ENCODE data around the gene ATE1.
"Not testable (repeated sequence)": the region's sequence is repeated elsewhere in the genome, so short reads cannot be mapped to it uniquely, and the experiment has no call there.

The ATE1 gene

DNA sequence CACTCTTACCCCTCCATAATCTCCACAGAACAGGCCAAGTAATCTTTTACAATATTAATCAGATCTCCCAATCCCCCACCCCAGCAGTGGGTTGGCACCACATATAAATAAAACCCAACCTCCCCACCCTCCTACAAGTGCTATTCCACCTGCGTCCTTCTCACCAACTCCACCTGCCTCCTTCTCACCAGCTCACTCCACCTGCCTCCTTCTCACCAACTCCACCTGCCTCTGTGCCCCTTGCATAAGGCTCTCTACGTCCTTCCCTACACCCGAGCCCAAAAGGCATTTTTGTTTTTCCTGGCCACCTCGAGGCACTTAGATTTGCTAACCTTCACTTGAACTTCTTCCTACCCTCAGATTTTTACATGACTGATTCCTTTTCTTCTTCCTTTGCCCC, 89.7 kb downstream of the ATE1 start:
- H3K27ac Mint-ChIP-seq = no peak overlapping the region
- no peaks in the 10 kb centered on the region for H3K9me3 Mint-ChIP-seq (ENCODE audit: low read depth)
- no peaks in the 10 kb centered on the region for H3K27me3 Mint-ChIP-seq
- H3K4me1 Mint-ChIP-seq (ENCODE audit: low read depth) = peaks cover 6% of the 10 kb centered on the region
- H3K4me3 Mint-ChIP-seq = no peak overlapping the region
- peaks cover 26% of the 10 kb centered on the region for H3K36me3 Mint-ChIP-seq

DNA sequence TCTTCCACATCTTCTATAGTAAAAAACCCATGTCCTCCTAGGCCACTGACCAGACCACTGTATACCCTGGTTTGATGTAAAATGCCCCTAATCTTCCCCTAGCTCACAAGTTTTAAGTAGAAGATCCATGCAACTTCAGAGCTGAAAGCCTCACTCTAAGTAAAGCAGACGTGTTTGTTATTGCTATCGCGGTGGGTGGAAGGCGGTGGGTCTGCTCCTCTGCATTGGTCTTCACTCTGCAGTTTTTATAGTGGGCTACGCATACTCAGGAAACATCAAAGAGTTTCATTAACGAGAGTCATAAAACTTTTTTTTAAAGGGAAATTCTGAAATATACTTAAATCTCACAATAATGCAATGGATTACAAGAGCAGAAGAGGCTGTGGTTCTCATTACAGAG, 91.7 kb downstream of the ATE1 start:
- Mint-ChIP-seq H3K27ac (peak overlapping the region; percentile 8), H3K27me3 (no peaks in the 10 kb centered on the region), H3K4me3 (no peak overlapping the region), H3K36me3 (peaks cover 33% of the 10 kb centered on the region), H3K4me1 (ENCODE audit: low read depth) (peaks cover 3% of the 10 kb centered on the region), H3K9me3 (ENCODE audit: low read depth) (no peaks in the 10 kb centered on the region)

DNA sequence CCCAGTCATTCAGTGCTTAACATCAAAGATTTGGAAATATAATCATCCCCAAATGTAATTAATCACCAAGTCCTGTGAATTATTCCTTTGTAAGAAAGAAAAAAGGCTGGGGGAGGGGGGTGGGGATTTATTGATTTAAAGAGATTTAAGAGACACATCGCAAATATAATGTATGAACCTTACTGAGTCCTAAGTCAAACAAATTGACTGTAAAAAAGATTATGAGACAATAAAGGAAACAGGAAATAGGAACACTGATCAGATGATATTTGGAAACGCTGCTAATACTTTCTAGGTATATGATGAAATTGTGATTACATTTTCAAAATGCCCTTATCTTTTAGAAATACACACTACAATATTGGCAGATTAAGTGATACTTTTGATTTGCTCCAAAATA, 92.5 kb downstream of the ATE1 start:
- H3K9me3 Mint-ChIP-seq (ENCODE audit: low read depth) = no peaks in the 10 kb centered on the region
- H3K36me3 Mint-ChIP-seq = peaks cover 33% of the 10 kb centered on the region
- no peak overlapping the region for H3K27ac Mint-ChIP-seq
- H3K4me1 Mint-ChIP-seq (ENCODE audit: low read depth) = peaks cover 3% of the 10 kb centered on the region
- no peaks in the 10 kb centered on the region for H3K27me3 Mint-ChIP-seq
- H3K4me3 Mint-ChIP-seq = no peak overlapping the region

DNA sequence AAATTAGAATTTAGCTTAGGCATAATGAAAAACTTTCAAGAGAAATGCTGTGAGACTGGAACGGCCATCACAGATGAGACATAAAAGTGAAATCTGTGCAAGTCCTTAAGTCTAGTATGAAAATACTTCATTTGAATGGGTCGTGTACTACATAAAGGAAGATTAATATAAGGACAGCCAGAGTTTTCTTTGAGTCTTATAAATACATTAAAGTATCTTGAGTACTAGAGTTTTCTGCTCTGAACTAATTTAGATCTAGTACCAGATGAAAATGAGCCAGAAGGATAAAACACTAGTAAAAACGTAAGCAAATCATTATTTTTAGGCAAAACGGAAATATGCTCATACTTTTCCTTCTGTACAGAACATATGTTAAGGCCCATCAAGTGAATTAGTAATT, 93.1 kb downstream of the ATE1 start:
- Mint-ChIP-seq H3K4me1 (ENCODE audit: low read depth) (peaks cover 3% of the 10 kb centered on the region), H3K9me3 (ENCODE audit: low read depth) (no peaks in the 10 kb centered on the region), H3K27ac (no peak overlapping the region)

DNA sequence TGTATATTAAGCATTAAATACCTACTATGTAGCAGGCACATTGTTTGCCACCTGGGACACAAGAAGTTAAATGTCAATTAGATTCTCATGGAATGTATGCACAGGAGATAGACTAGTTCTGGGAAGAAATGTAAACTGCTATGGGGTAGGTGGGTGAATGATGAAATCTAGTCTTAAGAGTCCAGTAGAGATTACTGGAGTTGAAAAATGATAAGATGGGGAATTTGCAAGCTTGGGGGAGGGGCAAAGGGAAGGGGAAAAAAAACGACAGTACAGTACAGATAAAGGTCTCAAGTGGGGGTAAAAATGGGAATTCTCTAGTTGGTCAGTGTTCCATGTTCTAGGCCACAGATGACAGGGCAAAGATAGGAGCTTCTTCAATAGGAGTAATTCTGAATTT, 94.4 kb downstream of the ATE1 start:
- Mint-ChIP-seq H3K4me1 (ENCODE audit: low read depth) (no peaks in the 10 kb centered on the region), H3K9me3 (ENCODE audit: low read depth) (no peaks in the 10 kb centered on the region), H3K27ac (no peak overlapping the region), H3K4me3 (no peak overlapping the region), H3K36me3 (peaks cover 39% of the 10 kb centered on the region), H3K27me3 (no peaks in the 10 kb centered on the region)

More for the DNA sequence above, 93.1 kb downstream of the ATE1 start:
- Mint-ChIP-seq H3K36me3 (peaks cover 37% of the 10 kb centered on the region), H3K27me3 (no peaks in the 10 kb centered on the region), H3K4me3 (no peak overlapping the region)

DNA sequence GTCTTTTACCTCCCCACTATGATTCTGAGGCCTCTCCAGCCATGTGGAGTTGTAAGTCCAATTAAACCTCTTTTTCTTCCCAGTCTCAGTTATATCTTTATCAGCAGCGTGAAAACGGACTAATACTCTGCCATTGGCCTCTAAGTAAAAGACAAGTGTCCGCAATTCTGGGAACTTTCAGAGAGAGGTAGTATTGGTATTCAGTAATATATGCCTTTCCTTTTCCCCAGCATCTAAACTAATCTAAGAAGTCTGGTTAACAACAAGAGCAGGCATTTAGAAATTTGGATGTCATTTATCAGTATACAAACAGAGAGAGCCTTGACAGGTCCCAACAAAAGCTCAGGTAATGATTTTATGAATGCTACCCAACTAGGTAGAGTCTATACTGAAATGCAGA, 95.2 kb downstream of the ATE1 start:
- no peak overlapping the region for H3K27ac Mint-ChIP-seq
- peaks cover 43% of the 10 kb centered on the region for H3K36me3 Mint-ChIP-seq
- H3K4me3 Mint-ChIP-seq = no peak overlapping the region
- no peaks in the 10 kb centered on the region for H3K4me1 Mint-ChIP-seq (ENCODE audit: low read depth)
- H3K27me3 Mint-ChIP-seq = no peaks in the 10 kb centered on the region
- no peaks in the 10 kb centered on the region for H3K9me3 Mint-ChIP-seq (ENCODE audit: low read depth)

DNA sequence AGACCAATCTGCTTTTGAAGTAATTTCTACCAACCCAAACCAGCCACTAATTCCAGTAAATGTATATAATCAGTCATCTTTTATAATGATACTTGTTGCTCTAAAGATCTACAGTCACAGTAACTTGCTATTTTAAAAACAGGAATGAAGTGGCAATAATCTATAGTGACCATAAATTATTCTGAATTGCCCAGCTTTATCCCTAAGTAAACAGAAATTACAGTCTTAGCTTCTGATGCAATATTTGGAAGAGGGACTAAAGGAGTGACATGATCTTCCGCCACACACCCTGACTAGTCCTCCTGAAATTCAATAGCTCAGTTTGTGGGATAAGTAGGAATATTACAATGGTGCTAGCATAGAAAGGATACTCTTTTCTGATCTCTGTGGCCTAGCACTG, 96.1 kb downstream of the ATE1 start:
- peaks cover 44% of the 10 kb centered on the region for H3K36me3 Mint-ChIP-seq
- no peaks in the 10 kb centered on the region for H3K27me3 Mint-ChIP-seq
- H3K9me3 Mint-ChIP-seq (ENCODE audit: low read depth) = no peaks in the 10 kb centered on the region
- no peaks in the 10 kb centered on the region for H3K4me1 Mint-ChIP-seq (ENCODE audit: low read depth)
- H3K27ac Mint-ChIP-seq = no peak overlapping the region
- H3K4me3 Mint-ChIP-seq = no peak overlapping the region

DNA sequence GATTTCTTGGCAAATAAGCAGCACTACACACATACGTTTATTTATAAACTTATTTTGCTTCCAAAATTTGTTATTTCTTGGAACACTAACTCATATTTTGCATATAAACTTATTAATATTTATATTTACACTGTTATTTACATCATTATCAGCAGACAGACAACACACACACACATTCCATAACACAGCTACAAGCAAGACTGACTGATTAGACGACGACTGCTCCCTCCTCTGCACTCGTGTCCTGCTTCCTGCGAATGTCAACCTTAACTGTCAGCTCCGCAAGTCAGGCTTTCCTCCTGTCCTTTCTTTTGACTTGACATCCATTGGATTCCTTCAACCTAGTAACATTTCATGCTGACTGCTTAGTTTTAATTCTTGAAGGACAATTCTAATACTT, 96.6 kb downstream of the ATE1 start:
- Mint-ChIP-seq H3K4me3 (no peak overlapping the region), H3K9me3 (ENCODE audit: low read depth) (no peaks in the 10 kb centered on the region), H3K36me3 (peaks cover 46% of the 10 kb centered on the region), H3K4me1 (ENCODE audit: low read depth) (no peaks in the 10 kb centered on the region), H3K27ac (no peak overlapping the region), H3K27me3 (no peaks in the 10 kb centered on the region)

DNA sequence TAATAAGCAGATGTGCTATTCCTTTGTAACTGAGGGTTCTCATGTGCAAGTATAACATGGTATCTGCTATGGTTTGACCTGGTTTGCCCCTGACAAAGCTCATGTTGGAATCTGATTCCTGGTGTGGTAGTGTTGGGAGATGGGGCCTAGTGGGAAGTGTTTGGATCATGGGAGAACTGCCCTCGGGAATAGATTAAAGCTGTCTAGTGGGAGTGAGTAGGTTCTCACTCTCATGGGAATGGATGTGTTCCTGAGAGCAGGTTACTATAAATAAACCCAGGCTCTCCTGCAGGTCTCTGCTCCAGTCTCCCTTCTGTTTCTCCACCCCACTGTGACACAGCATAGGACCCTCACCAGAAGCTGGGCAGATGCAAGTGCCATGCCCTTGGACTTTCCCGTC, 97.7 kb downstream of the ATE1 start:
- Mint-ChIP-seq H3K27ac (no peak overlapping the region), H3K4me1 (ENCODE audit: low read depth) (no peaks in the 10 kb centered on the region), H3K4me3 (no peak overlapping the region), H3K36me3 (peaks cover 43% of the 10 kb centered on the region), H3K9me3 (ENCODE audit: low read depth) (no peaks in the 10 kb centered on the region), H3K27me3 (no peaks in the 10 kb centered on the region)

DNA sequence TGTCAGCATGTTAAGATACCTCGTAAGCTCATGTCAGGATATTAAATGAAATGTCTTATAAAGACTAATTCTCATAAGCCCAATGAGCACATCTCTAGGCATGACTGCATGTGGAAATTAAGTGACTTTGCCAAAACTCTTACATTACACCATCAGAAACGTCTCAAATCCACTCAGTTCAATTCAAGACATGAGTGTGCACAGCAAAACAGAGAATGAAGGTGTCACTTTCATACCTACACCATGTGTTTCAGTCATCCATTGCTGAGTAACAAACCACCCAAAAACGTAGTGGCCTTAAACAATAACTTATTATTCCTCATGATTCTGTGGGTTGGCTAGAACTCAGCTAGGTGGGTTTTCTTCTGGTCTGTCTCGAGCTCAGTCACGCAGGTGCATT, 99.8 kb downstream of the ATE1 start:
- Mint-ChIP-seq H3K4me3 (no peak overlapping the region), H3K9me3 (ENCODE audit: low read depth) (no peaks in the 10 kb centered on the region), H3K27me3 (no peaks in the 10 kb centered on the region), H3K4me1 (ENCODE audit: low read depth) (peaks cover 1% of the 10 kb centered on the region), H3K36me3 (peaks cover 31% of the 10 kb centered on the region), H3K27ac (no peak overlapping the region)

DNA sequence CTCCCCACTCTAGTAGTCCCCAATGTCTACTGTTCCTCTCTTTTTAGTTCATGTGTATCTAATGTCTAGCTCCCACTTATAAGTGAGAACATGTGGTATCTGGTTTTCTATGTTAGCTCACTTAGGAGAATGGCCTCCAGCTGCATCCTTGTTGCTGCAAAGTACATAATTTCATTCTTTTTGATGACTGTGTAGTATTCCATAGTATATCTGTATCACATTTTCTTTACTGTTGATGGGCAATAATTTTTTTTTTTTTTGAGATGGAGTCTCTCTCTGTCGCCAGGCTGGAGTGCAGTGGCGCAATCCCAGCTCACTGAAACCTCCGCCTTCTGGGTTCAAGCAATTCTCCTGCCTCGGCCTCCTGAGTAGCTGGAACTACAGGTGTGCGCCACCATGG, 101.1 kb downstream of the ATE1 start:
- not testable (repeated sequence) for H3K4me3 Mint-ChIP-seq; H3K4me1 Mint-ChIP-seq (ENCODE audit: low read depth); H3K27ac Mint-ChIP-seq; H3K9me3 Mint-ChIP-seq (ENCODE audit: low read depth); H3K27me3 Mint-ChIP-seq
- H3K36me3 Mint-ChIP-seq = peaks cover 23% of the 10 kb centered on the region

DNA sequence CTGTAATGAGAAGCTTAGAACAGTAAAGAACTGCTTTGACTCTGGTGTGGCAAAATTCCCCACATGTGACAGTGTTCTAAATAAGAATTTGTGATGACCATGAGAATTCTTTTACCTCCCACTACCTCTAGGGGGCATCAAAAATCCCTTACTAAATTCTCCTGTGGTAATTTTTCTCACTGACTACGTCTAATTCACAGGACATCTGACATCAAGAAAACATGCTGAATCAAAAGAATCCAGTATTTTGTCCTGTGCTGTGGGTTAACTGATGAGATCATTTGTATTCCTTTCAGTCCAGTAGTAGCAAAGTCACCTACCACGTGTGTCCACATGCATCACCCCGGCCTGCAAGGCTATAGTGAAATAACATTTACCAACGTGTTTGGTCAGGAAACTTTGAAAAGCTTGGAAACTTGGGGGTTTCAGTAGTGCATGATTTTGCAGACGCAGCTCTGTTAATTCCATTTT, 103.8 kb downstream of the ATE1 start:
- no peak overlapping the region for H3K27ac Mint-ChIP-seq
- peaks cover 18% of the 10 kb centered on the region for H3K36me3 Mint-ChIP-seq
- H3K27me3 Mint-ChIP-seq = no peaks in the 10 kb centered on the region
- peaks cover 1% of the 10 kb centered on the region for H3K4me1 Mint-ChIP-seq (ENCODE audit: low read depth)
- no peak overlapping the region for H3K4me3 Mint-ChIP-seq
- H3K9me3 Mint-ChIP-seq (ENCODE audit: low read depth) = no peaks in the 10 kb centered on the region

DNA sequence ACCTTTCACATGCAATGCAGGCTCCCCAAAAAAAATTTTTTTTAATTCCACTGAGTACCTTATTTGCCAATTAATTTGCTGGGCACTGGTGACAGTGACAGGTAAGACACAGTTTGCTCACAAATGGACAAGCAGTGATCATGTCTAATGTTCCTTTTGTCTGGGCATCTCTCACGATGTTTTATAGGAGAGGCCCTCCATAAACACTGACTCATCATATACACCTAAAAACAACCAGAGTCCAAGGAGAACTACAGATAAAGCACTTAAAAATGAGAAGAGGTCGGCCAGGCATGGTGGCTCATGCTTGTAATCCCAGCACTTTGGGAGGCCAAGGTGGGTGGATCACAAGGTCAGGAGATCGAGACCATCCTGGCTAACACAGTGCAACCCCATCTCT, 105.1 kb downstream of the ATE1 start:
- peaks cover 13% of the 10 kb centered on the region for H3K36me3 Mint-ChIP-seq
- no peaks in the 10 kb centered on the region for H3K27me3 Mint-ChIP-seq
- H3K9me3 Mint-ChIP-seq (ENCODE audit: low read depth) = no peaks in the 10 kb centered on the region
- H3K4me3 Mint-ChIP-seq = no peak overlapping the region
- peaks cover 1% of the 10 kb centered on the region for H3K4me1 Mint-ChIP-seq (ENCODE audit: low read depth)
- H3K27ac Mint-ChIP-seq = no peak overlapping the region

DNA sequence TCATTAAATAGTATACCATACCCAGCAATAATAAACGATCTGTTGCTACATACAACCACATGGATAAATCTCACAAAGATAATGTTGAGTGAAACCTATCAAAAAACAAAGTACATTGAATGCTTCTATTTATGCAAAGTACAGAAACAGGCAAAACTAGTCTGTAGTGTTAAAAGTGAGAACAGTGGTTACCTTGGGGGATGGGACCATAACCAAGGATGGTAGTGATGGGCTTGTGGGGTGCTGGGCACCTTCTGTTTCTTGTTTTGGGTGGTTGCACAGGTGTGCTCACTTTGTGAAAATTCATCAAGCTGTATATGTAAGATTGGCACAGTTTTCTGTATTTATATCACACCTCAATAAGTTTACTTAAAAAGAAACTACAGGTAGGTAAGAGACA, 105.7 kb downstream of the ATE1 start:
- Mint-ChIP-seq H3K36me3 (peaks cover 12% of the 10 kb centered on the region), H3K4me3 (no peak overlapping the region), H3K27me3 (no peaks in the 10 kb centered on the region), H3K27ac (no peak overlapping the region), H3K4me1 (ENCODE audit: low read depth) (peaks cover 1% of the 10 kb centered on the region), H3K9me3 (ENCODE audit: low read depth) (no peaks in the 10 kb centered on the region)

DNA sequence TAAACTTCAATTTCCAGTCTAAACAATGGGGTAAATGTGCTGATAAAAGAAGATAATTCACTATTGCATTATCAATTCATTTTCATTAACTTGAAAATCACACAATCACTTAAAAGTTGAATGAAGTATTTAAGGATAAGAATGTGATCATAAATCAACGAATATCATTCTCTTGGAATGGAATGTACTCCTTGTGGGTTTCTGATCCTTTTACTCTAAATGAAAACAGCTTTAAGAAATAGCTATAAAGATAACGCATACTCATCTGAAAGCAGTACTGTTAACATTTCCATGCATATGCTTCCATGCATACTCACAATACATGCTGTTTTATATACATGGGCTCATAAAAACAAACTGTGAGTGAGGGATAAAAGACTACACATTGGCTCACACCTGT, 108.8 kb downstream of the ATE1 start:
- no peaks in the 10 kb centered on the region for H3K27me3 Mint-ChIP-seq
- no peak overlapping the region for H3K4me3 Mint-ChIP-seq
- peaks cover 11% of the 10 kb centered on the region for H3K36me3 Mint-ChIP-seq
- H3K9me3 Mint-ChIP-seq (ENCODE audit: low read depth) = no peaks in the 10 kb centered on the region
- no peak overlapping the region for H3K27ac Mint-ChIP-seq
- peaks cover 1% of the 10 kb centered on the region for H3K4me1 Mint-ChIP-seq (ENCODE audit: low read depth)

DNA sequence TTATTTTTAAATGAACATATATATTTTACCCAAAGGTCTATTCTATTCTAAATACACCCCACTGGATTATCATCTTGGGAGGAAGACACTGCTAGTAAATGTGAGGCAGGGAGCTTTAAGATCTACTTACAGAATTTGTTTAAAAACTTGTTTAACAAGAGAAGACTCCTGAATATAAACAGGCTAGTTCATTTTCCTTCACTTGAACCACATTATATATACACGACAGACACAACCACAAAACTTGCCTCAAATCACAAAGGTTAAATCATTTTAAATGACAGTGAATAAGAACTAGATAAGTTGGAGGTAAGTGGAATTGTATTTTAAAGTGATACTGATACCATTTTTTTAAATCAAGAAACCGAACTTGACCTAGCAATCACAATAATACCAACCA, 109.2 kb downstream of the ATE1 start:
- H3K4me1 Mint-ChIP-seq (ENCODE audit: low read depth) = no peaks in the 10 kb centered on the region
- H3K36me3 Mint-ChIP-seq = peaks cover 11% of the 10 kb centered on the region
- H3K27me3 Mint-ChIP-seq = no peaks in the 10 kb centered on the region
- no peaks in the 10 kb centered on the region for H3K9me3 Mint-ChIP-seq (ENCODE audit: low read depth)
- H3K4me3 Mint-ChIP-seq = no peak overlapping the region
- H3K27ac Mint-ChIP-seq = no peak overlapping the region

DNA sequence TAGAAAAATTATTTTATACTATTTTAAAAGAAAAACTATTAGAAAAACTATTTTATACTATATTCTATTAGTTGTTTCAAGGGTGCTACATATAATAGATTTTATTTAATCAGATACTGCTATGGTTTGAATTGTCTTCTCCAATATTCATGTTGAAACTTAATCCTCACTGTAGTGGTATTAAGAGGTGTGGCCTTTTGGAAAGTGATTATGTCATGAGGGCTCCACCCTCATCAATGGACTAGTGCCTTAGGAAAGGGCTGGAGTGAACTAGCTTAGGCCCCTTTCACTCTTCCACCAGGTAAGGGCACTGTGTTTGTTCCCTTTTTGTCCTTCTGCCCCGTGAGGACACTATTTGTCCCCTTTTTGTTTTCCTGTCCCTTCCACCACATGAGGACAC, 111.6 kb downstream of the ATE1 start:
- Mint-ChIP-seq H3K27ac (no peak overlapping the region), H3K36me3 (peaks cover 11% of the 10 kb centered on the region), H3K9me3 (ENCODE audit: low read depth) (no peaks in the 10 kb centered on the region), H3K4me3 (no peak overlapping the region), H3K4me1 (ENCODE audit: low read depth) (no peaks in the 10 kb centered on the region), H3K27me3 (no peaks in the 10 kb centered on the region)
